Activated CD8-positive, alpha-beta memory T cell treated with anti-CD3 and anti-CD28 coated beads, Interleukin-2, amount 50 U/mL, for 48 hours (primary cell): ENCODE measurements around the gene FES.
A peak's percentile ranks its signal among the peaks of the same experiment; 100 is the strongest.
"Not testable (repeated sequence)": the region's sequence is repeated elsewhere in the genome, so short reads cannot be mapped to it uniquely, and the experiment has no call there.

Source experiments
- DNase-seq: peaks from one replicate; pipeline ENCODE4 v3.0.0-alpha.2; 2020

Gene FES

DNA sequence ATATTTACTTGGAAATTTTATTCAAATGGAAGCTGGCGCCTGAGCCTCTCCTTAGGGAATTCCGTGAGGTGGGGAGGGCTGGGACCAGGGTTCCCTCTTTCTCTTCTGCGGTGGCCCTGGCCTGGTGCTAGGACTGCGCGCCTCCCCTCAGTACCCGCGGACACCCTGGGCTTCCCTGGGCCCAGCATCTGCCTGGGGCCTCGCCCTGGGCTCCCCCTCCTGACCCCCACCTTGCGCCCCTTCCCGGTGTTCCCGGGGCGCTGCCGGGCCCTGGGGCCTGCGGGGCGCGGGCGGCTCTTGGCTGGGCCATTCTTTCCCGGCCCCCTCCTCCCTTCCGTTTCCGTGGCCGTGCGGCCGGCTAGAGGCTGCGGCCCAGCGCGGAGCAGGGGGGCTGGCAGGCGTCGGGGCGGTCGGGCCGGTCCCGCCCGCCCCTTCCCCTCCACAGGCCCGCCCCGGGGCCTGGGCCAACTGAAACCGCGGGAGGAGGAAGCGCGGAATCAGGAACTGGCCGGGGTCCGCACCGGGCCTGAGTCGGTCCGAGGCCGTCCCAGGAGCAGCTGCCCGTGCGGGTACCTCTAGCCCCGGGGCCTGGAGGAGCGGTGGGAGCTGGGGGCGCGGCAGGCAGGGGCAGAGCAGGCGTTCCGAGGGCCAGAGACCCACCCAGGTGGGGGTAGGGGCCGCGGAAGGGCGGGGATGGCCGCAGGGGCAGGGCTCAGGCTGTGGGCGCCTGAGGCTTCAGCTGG is at the start of gene FES:
TSS of gene FES (plus strand) at position 529 of the 743 bp plus-strand sequence. CDS start 542 bp downstream, outside the sequence.
- DNase-seq = no peak

GRCh38 chr15:90834626-90835025 is 49.7 kb upstream of the FES start:
- DNase-seq = no peak

- DNase-seq = no peak
These were observed 47.9 kb upstream of the FES start for GRCh38 chr15:90836296-90836871.

- peak; percentile 81 for DNase-seq
These were observed 47.2 kb upstream of the FES start for GRCh38 chr15:90837094-90837493.

- DNase-seq = peak; percentile 94
These were observed 46.2 kb upstream of the FES start for GRCh38 chr15:90838139-90838538.

- no peak for DNase-seq
These were observed 45.8 kb upstream of the FES start for GRCh38 chr15:90838544-90838943.

DNA sequence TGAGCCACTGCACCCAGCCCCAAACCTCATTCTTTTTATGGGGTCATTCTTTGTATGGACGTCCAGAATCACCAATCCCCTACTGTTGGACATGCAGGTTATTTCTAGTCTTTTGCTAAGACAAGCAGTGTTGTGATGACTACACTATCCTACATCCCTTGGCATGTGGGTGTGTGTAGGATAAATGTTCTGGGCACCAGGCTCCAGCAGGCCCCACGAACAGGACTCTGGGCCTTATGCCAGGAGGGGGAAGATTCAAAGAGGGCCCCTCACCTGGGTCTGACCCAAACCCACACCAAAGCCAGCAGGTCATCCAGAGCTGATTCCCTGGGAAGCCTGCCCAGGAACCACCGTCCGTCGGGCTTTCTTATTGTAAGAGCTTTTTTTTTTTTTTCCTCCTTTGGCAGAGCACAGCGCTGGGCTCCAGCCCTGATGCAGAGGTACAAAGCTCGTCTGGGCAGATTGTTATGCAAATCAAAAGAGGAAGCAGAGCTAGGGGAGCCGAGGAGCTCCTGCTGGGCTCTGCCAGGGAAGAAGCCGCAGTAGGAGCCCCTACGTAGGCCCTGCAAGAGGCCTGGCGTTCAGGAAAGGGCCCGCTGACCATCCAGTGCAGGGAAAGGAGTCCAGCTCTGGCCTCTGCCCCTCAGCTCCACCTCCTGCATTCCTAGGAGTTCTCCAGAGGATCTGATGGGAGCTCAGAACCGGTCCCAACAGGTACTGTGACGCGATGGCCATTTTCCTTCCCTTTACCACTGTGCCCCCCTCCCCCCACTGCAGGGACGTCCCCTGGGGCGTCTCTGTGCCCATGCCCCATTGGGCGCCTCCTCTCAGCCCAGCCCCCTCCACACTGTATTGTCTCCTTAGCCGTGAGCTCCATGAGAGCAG is 44.9 kb upstream of the FES start:
- DNase-seq = no peak

DNA sequence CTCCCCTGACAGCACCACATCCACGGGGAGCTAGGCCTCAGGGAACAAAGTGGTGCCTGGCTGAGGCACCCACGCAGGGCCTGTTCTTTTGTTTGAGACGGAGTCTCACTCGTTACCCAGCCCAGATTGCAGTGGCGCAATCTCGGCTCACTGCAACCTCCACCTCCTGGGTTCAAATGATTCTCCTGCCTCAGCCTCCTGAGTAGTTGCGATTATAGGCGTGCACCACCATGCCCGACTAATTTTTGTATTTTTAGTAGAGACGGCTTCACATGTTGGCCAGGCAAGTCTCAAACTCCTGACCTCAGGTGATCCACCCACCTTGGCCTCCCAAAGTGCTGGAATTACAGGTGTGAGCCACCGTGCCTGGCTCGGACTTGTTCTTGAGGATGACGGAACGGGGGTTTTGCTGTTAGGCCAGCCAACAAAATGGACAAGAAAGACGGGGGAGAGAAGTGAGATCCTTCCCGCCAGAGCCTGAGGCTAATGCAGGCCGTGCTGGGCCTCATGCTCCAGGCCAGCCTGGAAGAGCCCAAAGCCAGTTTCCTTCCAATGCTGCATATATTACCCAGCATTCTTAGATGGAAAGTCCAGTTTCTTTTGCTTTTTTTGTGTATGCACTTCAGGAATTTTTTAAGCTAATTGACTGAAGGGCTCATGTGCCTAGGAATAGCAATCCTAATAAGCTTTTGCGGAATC is 44.0 kb upstream of the FES start:
- no peak for DNase-seq

- no peak for DNase-seq
These were observed 43.4 kb upstream of the FES start for GRCh38 chr15:90840954-90841353.

GRCh38 chr15:90844696-90845095 is 39.6 kb upstream of the FES start:
- no peak for DNase-seq

GRCh38 chr15:90845201-90845949 is 38.9 kb upstream of the FES start:
- DNase-seq = no peak

DNA sequence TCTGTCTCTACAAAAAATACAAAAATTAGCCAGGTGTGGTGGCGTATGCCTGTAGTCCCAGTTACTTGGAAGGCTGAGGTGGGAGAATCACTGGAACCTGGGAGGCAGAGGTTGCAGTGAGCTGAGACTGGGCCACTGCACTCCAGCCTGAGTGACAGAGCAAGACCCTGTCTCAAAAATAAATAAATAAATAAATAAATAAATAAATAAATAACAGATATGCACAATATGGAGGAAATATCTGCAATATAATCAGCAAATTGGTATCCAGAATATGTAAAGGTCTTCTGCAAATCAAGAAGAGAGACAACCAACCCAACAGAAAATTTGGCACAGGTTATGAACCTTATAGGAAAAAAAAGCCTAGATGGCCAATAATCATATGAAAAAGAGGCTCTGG is 34.9 kb upstream of the FES start:
- not testable (repeated sequence) for DNase-seq

DNA sequence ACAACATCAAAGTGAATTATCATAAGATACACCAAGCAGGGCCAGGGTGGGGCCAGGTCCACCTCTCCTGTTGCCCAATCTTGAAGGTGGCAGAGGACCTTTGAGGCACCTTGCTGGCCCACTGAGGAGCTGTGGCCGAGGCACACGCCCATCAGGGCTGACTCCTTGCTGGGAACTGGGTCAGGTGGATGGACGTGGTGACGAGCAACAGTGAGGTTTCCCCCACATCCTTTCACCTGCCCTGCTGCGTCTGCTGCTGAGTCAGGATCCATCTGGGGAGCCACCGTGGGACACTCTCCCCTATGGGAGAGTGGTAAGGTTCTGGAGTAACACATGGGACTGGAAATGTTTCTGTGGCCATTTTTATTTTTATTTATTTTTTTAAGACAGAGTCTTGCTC is 33.2 kb upstream of the FES start:
- no peak for DNase-seq

DNA sequence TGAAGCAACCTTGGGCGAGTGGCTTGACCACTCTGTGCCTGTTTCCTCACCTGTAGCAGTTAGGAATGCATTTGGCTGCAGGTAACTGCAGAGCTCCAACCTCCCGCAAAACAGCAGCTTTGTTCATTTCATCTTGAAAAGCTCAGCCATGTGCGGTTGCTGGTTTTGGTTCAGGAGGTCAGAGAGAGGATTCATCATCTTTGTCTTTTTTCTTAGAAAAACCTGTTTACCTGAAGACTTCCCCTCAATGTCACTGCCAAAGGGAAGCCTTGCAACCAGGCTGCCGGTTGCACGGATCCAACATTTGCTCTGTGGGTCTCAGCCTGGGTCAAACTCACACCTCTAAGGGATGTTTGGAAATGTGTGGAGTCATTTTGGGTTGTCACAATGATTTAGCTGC is 32.4 kb upstream of the FES start:
- DNase-seq = no peak

GRCh38 chr15:90855139-90855538 is 29.2 kb upstream of the FES start:
- DNase-seq = no peak

DNA sequence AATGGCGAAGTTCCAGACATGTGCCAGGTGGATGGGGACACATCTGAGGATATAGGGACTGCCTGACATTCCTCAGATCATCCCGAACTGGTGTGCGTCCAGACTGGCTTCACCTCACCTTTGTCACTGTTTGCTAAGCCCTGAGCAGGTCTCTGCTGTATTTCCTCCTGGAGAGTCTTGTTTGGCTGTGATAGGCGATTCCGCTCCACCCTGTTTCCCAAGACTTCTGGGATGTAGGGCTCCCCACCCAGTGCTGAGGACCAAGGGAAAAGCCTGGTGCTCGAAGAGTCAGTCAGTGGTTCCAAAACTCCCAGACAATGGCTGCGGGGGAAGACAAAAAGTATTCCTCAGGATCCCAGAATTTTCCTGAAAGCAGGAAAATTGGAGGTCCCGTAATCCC is 27.0 kb upstream of the FES start:
- DNase-seq = no peak

DNA sequence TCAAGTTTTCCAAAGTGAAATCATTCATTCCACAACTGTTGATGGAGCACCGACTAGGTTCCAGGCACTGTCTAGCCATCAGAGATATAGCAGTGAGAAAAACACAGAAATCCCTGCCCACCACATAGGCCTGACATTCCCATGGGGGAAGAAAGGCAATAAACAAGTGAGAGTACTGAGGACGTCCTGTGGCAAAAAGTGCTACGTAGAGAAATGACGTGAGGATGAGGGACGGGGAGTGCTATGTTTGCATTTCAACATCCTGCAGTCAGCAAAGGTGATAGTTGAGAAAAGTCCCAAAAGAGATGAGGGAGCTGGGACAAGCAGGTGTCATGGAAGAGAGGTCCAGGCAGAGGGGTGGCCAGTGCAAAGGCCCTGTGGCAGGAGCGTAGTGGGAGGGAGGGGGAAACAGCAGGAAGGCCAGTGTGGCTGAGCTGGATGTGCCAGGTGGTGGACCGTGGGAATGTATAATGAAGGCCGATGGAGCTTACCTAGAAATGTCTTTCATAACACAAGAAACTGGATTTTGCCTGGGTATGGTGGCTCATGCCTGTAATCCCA is 26.3 kb upstream of the FES start:
- no peak for DNase-seq

DNA sequence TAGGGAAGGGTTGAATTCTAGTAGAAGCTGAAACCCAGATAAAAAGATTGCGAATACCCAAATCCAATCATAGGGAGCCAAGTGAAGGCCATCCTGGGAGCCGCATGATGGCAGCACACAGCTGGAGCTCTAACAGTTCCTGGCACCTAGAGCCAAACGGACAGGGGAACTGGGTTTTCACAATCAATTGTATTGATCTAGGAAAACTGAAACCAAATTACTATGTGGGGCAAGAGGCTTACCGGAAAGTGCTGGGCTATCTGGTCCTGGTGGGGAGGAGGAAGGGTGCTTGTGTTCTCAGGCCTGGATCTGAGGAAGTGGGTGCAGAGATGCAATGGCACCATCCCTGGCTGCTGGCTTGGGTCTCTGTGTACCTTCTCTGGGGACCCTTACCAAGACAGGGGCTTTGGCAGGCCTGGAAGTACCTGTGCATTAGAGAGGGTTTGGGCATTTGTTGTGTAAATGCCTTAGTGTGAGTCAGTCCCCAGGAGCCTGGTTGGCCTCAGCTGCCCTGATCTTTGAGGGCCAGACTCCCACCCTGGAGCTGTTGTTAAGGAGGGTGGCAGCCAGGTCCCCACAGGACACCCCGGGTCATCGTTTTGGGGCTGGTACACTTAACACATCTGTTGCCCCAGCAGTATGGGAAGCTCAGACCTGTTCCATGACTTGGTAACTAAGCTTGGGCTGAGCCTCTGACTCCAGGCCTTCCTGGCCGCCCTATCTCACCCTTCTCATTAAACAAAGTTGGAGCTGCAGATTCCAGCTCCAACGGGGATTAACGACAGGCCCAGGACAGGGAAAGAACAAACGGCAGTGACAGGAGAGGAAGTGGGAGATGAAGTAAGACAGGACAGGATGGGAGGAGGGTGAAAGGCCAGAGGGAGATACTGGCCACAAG is 24.8 kb upstream of the FES start:
- no peak for DNase-seq

DNA sequence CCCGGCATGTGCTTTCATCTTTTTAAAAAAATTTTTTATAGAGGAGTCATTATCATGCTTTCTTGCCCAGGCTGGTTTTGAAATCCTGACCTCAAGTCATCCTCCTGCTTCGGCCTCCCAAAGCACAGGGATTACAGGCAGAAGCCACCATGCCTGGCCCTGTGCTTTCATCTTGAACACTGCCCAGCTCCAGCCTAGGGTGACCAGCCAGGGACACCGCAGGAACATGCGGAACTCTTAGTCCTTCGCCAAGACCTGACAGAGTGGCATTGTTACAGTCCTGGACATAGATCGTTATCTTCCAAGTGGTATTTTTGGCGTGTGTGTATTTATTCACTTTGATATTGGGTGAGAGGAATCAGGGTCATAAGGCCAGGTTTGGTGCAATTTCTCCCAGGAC is 23.9 kb upstream of the FES start:
- no peak for DNase-seq

DNA sequence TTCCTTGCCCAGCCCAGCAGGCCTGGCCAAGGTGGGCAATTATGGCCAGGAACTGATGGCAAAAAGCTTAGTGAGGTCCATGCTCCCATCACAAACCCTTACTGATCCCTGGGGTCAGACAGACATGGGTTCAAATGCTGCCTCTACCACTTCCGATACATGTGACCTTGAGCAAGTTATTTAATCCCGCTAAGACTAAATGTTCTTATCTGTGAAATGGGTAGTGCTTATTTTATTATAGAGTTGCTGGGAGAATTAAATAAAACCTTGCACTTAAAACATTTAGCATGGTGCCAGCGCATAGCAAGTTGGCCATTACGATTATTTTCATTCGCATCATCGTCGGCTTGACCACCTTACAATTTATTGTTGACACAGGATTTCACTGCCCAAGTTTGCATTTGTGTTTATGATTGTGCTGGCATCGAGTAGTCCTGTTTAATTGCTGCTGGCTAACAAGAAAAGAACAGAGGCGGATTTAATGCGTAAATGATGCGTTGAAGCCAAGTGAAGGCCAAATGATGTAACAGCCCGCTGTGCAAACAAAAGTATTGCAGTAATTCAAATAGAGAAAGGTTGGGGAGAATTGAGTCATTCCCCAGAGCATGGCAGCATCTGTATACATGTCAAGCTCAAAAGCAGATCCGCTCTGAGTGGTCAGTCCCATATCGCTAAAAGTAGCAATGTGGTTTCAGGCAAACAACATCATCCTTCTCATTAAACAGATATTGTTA is 23.2 kb upstream of the FES start:
- DNase-seq = no peak
